HG03521 (cell line): ENCODE results near the gene ITGA11.
"Not testable (repeated sequence)": the region's sequence is repeated elsewhere in the genome, so short reads cannot be mapped to it uniquely, and the experiment has no call there.

Experiments
- ATAC-seq: cut with Tn5 transposase; IDR thresholded peaks from one replicate; pipeline ENCODE4 v1.9.1; 2021; ENCODE audit warnings: mild to moderate bottlenecking, moderate library complexity; ENCODE audit not compliant: unreplicated experiment

ITGA11 gene

DNA sequence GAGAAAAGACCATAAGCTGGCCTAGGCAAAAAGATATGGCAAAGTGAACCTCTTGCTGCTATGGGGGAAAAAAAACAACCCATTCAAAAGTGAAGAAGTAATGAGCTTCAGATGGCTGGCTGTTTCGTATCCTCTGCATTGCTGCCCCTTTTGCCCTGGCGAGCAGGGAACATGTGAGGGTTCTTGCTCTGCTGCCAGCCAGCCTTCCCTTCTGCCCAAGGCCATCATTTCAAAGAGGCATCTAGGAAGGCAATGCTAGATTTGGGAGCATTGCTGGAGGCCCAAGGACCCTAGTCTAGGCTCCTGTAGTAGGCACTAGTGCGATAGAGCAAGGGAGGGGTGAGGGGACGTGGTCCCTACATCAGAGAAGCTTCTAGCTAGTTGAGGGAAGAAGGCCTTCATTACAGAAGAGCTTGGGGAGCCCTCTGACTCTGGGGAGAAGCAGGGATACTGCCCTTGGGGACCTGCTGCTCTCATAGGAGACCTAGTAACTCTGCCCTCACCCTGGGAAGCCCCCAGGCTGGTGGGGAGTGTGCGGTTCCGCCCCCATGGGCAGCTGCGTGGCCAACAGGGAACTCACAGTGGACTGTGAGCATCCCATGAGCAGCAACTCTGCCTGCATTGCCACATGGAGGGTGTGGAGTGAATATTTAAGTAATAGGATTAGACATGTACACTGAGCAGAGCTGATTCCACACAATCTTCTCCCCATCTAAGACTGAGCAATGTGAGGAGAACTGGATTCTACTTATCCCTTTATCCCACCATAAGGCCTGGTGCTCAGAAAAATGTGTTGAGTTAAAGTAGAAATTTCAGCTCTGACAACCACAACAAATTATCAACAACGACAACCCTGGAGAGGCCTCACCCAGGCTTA is 21.3 kb downstream of the ITGA11 start:
- no peak for ATAC-seq

- no peak for ATAC-seq
These were observed 22.1 kb downstream of the ITGA11 start for GRCh38 chr15:68409736-68410370.

DNA sequence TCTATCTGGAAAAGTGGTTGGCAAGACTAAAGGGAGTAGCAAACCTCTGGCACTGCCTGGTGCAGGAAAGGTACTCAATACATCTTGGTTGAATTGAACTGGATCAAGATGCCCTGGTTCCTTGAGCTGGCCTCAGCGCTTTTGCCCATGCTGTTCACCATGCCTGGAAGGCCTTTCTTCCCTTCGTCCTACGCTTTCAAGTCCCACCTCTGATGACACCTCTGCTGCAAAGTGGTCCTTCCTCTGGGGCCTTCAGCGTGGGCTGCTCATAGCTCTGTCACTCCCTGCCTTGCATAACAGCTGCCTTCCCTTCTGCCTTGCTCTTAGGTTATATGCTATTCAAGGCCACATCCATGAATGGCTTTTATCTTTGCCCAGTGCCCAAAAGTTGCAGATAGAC is 23.0 kb downstream of the ITGA11 start:
- ATAC-seq, result no peak

DNA sequence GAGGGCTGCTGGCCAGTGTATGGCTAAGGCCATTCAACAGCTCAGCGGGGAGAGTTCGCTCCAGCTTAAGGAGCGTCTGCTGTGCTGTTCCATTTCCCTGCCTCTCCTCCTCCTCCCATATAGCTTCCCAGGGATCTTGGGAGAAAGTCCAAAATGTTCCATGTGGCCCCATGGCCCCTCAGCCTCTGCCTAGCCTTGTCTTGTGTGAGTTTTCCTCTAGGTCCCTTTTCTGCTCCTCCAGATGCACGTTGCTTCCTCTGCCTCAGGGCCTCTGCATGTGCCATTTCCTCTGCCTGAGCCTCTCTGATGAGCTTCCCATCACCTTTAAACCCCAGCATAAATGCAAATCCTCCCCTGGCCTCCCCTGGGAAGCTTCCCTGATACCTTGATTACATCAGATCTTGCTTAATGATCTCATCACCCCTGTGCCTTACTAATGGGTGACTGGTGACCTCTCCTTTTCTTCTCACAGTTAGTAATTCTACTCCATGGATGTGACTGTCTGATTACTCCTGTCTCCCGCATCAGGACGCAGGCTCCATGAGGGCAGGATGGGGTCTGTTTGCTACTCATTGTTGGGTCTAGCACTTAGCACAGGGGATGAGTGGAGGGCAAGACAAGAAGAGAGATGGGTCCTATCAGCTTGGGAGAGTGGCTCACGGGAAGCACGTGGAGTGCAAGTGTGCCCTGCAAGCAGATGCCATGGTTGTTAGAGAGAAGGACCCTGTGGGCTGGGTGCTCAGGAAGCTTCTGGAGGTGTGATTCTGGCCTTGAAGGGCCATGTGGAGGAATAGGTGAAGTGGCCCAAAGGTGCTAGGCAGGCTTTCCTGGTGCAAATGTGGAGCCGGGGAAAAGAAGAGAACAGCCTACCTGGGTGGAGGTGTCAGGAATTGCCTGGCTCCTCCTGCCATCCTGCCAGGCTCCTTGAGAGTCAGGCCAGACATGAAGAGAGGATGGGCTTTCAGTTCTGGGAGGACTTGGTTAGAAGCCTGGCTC is 23.8 kb downstream of the ITGA11 start:
- no peak for ATAC-seq

DNA sequence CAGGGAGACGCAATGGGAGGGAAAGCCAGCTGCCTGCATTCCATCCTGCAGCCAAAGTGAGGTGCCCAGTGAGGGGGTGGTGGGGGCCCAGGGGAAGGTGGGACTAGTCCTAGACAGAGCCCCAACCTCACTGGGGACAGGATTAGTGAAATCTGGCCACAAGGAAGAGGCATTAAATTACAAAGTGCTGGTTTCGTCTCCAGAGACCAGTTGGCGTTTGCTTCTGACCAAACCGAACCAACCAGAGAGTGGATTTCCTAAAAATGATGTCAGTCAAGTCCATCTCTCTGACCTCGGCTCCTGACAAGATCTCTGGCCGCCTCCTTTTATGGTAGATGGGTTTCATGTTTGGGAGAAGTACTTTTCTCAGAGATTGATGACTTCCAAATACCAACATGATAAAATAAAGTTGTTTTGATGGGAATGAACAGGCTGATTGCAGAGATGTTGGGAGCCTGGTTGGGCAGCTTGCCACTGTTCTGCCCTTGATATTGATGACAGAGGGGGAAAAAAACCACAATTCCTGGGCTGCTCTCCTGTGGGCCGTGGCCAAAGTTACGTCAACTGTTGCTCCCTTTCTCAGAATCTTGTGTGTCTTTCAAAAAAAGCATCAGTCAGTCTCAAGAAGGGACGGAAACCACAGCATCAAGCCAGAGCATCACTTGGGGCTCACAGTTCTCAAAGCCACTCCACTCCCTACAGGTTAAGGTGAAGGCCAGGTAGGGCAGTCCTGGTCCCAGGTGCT is 24.6 kb downstream of the ITGA11 start:
- no peak for ATAC-seq

DNA sequence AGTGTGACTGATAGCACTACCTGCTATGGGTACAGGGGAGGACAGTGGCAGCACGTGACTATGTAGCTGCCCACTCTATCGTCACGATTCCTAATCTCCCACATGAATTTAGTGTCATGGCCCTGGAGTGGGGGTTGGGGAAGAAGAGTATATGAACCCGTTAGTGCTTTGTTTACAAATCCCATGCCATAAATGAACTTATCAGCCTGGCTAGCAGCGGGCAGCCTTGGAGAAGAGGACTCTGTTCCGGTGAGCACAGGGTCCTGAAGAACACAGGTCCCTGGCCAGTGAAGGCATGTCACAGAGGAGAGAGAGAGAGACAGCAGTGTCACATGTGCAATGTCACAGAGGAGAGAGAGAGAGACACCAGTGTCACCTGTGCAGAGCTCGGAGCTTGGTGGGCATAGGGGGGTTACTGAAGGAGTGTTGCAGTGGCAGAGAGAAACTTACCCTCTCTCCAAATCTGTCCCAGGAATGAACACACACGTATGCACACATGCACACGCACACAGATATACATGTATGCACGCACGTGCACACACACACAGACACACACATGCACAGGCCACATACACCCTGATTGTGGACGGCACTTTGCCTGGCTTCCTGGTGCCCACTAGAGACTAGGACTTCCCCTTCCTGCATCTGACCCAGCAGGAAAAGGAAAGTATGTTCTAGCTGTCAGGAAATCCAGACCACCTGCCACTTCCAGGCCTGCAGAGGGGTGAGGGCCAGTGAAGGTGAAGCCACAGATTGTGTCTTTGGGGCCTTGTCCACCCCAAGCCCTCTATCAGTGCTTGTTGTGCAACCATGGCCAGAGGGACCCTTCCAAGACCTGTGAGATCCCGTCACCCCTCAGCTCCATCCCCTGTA is 26.3 kb downstream of the ITGA11 start:
- ATAC-seq, result no peak

- ATAC-seq, result no peak
These were observed 27.7 kb downstream of the ITGA11 start for GRCh38 chr15:68404056-68404798.

DNA sequence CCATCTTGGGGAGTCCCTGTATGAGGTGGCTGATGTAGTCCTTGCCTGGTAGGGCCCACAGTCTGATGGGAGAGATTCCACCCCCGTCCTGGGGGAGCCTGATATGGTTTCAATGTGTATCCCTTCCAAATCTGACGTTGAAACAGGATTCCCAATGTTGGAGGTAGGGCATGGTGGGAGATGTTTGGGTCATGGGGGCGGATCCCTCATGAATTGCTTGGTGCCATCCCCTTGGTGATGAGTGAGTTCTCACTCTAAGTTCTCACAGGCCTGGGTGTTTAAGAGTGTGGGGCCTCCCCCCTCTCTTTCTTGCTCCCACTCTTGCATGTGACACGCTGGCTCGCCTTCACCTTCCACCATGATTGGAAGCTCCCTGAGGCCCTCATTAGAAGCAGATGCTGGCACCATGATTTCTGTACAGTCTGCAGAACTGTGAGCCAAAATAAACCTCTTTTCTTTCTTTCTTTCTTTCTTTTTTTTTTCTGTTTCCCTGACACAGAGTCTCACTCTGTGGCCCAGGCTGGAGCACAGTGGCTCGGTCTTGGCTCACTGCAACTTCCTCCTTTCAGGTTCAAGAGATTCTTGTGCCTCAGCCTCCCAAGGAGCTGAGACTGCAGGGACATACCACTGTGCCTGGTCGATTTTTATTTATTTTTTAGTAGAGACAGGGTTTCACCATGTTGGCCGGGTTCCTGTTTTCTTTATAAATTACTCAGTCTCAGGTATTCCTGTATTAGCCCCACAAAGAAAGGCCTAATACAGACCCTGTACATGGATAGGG is 28.6 kb downstream of the ITGA11 start:
- no peak for ATAC-seq

DNA sequence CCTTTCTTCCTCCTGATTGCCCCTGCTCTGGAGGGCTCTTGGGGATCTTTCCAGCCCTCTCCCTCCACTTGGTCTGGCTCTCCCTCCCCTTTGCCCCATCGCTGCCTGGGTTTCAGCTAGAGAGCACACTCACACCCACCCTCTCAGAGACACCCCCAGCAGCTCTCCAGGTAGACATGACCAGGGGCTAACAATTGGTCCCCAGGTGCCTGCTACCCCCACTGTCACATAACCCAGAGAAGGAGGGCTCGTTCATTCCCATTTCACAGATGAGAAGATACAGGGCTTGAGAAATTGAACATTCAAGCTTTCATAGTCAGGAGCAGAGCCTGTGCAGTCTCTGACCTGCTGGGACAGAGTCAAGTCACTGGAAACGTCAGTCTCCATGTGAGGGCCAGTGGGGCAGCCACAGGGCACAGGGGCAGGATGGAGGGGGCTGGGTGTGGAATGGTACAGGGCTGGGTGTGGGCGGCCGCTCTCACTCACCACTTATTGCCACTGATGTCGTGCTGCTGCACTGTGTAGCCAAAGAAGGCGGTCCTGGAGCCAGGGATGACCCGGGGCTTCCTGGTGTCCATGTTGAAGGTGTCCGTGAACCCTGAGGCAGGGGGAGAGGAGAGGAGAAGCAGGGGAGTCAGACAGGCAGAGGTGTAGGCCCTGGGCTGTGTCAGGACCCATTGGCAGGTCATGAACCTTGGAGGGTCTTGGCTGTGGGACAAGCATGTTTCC is 29.4 kb downstream of the ITGA11 start:
- ATAC-seq, result no peak

GRCh38 chr15:68401496-68402431 is 30.2 kb downstream of the ITGA11 start:
- ATAC-seq, result no peak

DNA sequence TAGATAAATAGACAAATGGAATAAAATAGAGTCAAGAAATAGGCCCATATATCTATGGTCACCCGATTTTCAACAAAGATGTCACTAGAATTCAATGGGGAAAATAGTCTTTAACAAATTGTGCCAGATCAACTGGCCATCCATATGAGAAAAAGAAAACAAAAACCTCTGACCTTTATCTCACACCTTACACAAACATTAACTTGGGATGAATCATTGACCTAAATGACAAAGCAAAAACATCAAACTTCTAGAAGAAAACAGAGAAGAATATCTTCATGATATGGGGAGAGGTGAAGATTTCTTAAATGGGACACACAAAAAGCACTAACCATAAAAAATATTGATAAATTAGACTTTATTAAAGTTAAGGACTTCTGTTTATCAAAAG is 31.9 kb downstream of the ITGA11 start:
- no peak for ATAC-seq

DNA sequence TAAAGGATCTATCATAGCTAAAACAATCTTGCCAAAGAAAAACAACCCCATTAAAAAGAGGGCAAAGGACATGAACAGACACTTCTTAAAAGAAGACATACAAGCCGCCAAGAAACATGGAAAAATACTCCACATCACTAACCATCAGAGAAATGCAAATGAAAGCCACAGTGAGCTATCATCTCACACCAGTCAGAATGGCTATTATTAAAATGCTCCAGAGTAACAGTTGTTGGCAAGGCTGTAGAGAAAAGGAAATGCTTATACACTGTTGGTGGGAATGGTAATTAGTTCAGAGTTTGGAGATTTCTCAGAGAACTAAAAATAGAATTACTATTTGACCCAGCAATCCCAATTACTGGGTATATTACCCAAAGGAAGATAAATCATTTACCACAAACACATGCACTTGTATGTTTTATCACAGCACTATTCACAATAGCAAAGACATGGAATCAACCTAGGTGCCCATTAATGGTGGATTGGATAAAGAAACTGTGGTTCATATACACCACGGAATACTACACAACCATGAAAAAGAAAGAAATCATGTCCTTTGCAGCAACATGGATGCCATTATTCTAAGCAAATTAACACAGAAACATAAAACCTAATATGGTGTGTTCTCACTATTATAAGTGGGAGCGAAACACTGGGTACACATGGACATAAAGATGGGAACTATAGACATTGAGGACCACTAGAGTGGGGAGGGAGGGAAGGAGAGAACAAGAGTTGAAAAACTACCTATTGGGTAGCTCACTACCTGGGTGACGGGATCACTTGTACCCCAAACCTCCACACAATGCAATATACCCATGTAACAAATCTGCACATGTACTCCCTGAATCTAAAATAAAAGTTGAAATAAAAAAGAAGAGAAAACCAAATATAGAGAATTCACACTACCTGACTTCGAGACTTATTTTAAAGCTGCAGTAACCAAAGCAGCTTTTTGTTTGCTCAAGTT is 32.6 kb downstream of the ITGA11 start:
- no peak for ATAC-seq

DNA sequence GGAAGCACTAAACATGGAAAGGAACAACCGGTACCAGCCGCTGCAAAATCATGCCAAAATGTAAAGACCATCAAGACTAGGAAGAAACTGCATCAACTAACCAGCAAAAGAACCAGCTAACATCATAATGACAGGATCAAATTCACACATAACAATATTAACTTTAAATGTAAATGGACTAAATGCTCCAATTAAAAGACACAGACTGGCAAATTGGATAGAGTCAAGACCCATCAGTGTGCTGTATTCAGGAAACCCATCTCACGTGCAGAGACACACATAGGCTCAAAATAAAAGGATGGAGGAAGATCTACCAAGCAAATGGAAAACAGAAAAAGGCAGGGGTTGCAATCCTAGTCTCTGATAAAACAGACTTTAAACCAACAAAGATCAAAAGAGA is 34.0 kb downstream of the ITGA11 start:
- ATAC-seq, result not testable (repeated sequence)

DNA sequence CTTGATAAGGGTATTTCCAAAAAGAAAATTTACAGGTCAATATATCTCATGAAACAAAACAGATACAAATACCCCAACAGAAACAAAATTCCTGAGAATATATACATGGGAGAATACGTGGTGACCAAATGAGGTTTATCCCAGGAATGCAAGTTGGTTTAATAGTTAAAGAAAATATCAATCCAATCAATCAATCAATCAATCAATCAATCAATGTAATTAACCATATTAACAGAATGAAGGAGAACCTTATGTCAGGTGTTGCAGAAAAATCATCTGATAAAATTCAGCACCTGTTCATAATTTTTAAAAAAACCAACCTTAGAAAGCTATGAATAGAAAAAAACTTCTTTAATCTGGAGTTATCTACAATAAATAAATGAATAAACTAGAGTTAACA is 35.9 kb downstream of the ITGA11 start:
- ATAC-seq, result no peak

DNA sequence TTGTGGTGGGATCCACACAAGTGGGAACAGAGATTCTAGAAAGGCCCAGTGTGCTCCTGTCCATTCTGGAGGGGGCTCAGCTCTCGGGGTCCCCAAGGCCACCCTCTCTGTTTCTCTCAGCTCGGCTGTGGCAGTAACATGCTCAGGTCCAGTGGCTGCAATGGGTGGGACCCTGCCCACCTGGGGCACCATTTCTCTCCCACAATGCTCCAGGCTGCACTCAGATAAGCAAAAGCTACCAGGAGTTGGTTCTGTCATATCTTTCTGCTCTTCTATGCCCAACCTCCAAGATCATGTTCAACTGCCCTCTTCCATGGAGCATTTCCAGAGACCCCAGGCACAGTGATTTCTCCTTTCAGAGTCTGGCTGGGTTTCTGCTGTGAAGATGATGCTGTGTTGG is 40.8 kb downstream of the ITGA11 start:
- no peak for ATAC-seq
